ENCODE measurements around the gene SP2. TPM values are rescaled to one million over a fixed set of nuclear protein-coding genes. Genes with fewer than 3 reads are reported as not detected.

The SP2 gene
- total RNA-seq, 1 donor from 2014 or later: 1.6 TPM

- Histone ChIP-seq H3K4me2 (no peak overlapping the region), H3K27ac (no peak overlapping the region), H2AFZ (replicated peaks) (no peak overlapping the region), H3F3A (ENCODE audit: low read depth) (peaks cover 8% of the 10 kb centered on the region), H3K9me3 (ENCODE audit: low read depth) (no peaks in the 10 kb centered on the region), H3K9ac (no peak overlapping the region), H3K79me2 (ENCODE audit: low read depth) (peaks cover 15% of the 10 kb centered on the region), H3K4me3 (no peak overlapping the region), H3K4me1 (peaks cover 13% of the 10 kb centered on the region), H3K27me3 (no peaks in the 10 kb centered on the region), H4K20me1 (ENCODE audit: low read depth) (no peaks in the 10 kb centered on the region), H3K36me3 (no peaks in the 10 kb centered on the region)
- TF ChIP-seq, protein P1, sequence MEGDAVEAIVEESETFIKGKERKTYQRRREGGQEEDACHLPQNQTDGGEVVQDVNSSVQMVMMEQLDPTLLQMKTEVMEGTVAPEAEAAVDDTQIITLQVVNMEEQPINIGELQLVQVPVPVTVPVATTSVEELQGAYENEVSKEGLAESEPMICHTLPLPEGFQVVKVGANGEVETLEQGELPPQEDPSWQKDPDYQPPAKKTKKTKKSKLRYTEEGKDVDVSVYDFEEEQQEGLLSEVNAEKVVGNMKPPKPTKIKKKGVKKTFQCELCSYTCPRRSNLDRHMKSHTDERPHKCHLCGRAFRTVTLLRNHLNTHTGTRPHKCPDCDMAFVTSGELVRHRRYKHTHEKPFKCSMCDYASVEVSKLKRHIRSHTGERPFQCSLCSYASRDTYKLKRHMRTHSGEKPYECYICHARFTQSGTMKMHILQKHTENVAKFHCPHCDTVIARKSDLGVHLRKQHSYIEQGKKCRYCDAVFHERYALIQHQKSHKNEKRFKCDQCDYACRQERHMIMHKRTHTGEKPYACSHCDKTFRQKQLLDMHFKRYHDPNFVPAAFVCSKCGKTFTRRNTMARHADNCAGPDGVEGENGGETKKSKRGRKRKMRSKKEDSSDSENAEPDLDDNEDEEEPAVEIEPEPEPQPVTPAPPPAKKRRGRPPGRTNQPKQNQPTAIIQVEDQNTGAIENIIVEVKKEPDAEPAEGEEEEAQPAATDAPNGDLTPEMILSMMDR (IDR thresholded peaks at IDR 0.05): no peak
- no peak for DNase-seq (ENCODE audit: low spot score)
- Mint-ChIP-seq H3K9me3 (no peaks in the 10 kb centered on the region), H3K36me3 (peaks cover 22% of the 10 kb centered on the region), H3K4me3 (no peak overlapping the region), H3K27ac (peak overlapping the region; percentile 78), H3K27me3 (ENCODE audit: insufficient read depth, low read depth) (peaks cover 5% of the 10 kb centered on the region), H3K4me1 (peaks cover 23% of the 10 kb centered on the region)
Measured at GRCh38 chr17:47973541-47973940, 77.5 kb downstream of the SP2 start.

GRCh38 chr17:47975189-47975822, 79.3 kb downstream of the SP2 start:
- no peaks in the 10 kb centered on the region for H3K36me3 ChIP-seq
- peaks cover 15% of the 10 kb centered on the region for H3K4me1 ChIP-seq
- no peak overlapping the region for H3K4me2 ChIP-seq
- peaks cover 32% of the 10 kb centered on the region for H3K4me1 Mint-ChIP-seq
- H3K27ac Mint-ChIP-seq: no peak overlapping the region
- H3K4me3 ChIP-seq: no peak overlapping the region
- H3K9ac ChIP-seq: no peak overlapping the region
- peaks cover 36% of the 10 kb centered on the region for H3K36me3 Mint-ChIP-seq
- no peak for DNase-seq (ENCODE audit: low spot score)
- H3K27me3 ChIP-seq: no peaks in the 10 kb centered on the region
- H3F3A ChIP-seq (ENCODE audit: low read depth): peaks cover 8% of the 10 kb centered on the region
- TF ChIP-seq, protein P1 (IDR thresholded peaks at IDR 0.05): no peak
- no peak overlapping the region for H2AFZ ChIP-seq (replicated peaks)
- peaks cover 15% of the 10 kb centered on the region for H3K79me2 ChIP-seq (ENCODE audit: low read depth)
- peaks cover 4% of the 10 kb centered on the region for H3K27me3 Mint-ChIP-seq (ENCODE audit: insufficient read depth, low read depth)
- no peaks in the 10 kb centered on the region for H3K9me3 Mint-ChIP-seq
- peak overlapping the region; percentile 39 for H3K4me3 Mint-ChIP-seq
- H4K20me1 ChIP-seq (ENCODE audit: low read depth): no peaks in the 10 kb centered on the region
- no peaks in the 10 kb centered on the region for H3K9me3 ChIP-seq (ENCODE audit: low read depth)
- no peak overlapping the region for H3K27ac ChIP-seq

- Histone ChIP-seq H3K36me3 (no peaks in the 10 kb centered on the region), H3K4me3 (no peak overlapping the region), H3K9me3 (ENCODE audit: low read depth) (no peaks in the 10 kb centered on the region), H2AFZ (replicated peaks) (no peak overlapping the region), H3K27me3 (no peaks in the 10 kb centered on the region), H3K4me1 (peaks cover 13% of the 10 kb centered on the region), H3K4me2 (no peak overlapping the region), H4K20me1 (ENCODE audit: low read depth) (no peaks in the 10 kb centered on the region), H3F3A (ENCODE audit: low read depth) (peaks cover 8% of the 10 kb centered on the region), H3K79me2 (ENCODE audit: low read depth) (peaks cover 15% of the 10 kb centered on the region), H3K27ac (no peak overlapping the region), H3K9ac (no peak overlapping the region)
- Mint-ChIP-seq H3K4me3 (peak overlapping the region; percentile 39), H3K27ac (no peak overlapping the region), H3K4me1 (peaks cover 31% of the 10 kb centered on the region), H3K36me3 (peaks cover 39% of the 10 kb centered on the region), H3K9me3 (no peaks in the 10 kb centered on the region), H3K27me3 (ENCODE audit: insufficient read depth, low read depth) (peaks cover 6% of the 10 kb centered on the region)
- no peak for TF ChIP-seq EZH2 (IDR thresholded peaks at IDR 0.05)
- TF ChIP-seq, protein P1 (IDR thresholded peaks at IDR 0.05): no peak
- no peak for TF ChIP-seq EZH2phosphoT487 (IDR thresholded peaks at IDR 0.05)
- DNase-seq (ENCODE audit: low spot score): no peak
Measured at GRCh38 chr17:47975823-47976205, 79.8 kb downstream of the SP2 start.

Measured in neural progenitor cell (in vitro differentiated cells).